ENCODE measurements around the gene ARID5B.

The ARID5B gene

GRCh38 chr10:62008196-62008595 is 106.7 kb downstream of the ARID5B start:
- DNase-seq (ENCODE audit: insufficient read length, low spot score) (no peak), FAIRE-seq (no peak)

DNA sequence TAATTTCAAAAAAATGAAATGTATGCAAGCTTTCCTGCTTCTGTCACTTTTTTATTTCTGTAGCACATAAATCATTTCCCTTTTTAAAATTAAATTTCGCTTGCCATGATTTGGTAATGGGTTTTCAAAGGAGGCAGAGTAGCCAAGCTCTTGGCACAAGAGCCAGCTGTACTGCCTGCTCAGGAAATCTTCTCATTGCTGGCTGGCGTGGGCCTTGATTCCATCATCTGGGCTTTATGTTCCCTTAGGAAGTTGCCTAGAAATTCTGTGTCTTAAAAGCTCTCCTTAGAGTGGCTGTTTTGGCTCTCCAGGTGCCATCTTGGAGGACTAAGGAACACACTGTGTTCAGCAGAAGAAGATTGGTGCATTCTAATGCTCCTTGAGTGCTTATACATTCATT is 107.4 kb downstream of the ARID5B start:
- DNase-seq (ENCODE audit: insufficient read length, low spot score) = no peak
- FAIRE-seq = no peak

DNA sequence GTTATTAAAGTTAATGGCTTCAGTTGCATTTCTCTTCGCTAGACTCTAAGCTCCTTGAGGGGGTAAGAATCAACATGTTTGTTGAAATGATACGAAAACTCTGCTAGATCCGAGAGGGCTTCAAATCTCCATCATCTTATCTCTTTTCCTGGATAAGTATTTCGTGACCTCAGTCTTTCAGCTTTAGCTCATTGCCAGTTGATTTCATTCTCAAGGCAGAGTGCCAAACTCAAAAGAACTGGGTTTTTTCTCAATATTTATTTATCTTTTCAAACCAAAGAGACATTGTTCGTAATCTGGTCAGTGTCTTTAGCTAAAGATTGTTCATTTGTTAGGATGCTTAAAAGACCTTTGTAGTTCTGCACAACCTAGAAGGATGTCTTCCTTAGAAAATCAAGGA is 108.9 kb downstream of the ARID5B start:
- DNase-seq (ENCODE audit: insufficient read length, low spot score) (no peak), FAIRE-seq (no peak)

GRCh38 chr10:62011558-62011957 is 110.1 kb downstream of the ARID5B start:
- no peak for DNase-seq (ENCODE audit: insufficient read length, low spot score)
- FAIRE-seq = no peak

DNA sequence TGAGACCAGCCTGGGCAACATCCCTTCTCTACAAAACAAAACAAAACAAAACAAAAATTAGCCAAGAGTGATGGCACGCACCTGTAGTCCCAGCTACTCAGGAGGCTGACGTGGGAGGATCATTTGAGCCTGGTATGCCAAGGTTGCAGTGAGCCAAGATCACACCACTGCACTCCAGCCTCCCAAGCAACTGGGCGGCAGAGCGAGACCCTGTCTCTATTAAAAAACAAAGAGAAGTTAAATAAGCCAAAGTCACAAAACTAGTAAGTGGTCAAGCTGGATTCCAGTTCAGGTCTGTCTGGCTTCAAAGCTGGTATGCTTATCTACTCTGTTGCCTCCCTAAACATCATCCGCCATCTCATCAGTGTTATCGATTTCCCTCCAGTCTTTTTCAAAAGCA is 110.8 kb downstream of the ARID5B start:
- FAIRE-seq = no peak
- no peak for DNase-seq (ENCODE audit: insufficient read length, low spot score)

DNA sequence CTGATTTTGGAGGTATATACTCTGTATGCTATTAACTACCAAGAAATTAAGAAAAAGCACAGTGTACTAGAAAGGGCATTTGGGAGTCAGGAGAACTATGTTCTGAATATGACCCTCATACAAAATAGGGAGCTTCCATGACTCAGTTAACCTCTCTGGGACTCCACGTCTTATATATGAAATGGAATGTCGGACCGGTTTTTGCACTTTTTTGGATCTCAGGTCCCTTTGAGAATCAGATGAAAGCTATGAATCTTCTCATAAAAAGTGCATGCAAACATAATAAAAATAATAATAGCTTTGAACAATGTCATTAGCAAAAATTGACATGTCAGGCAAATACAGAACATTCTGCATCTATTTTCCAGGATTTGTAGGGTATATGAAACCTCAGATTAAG is 113.0 kb downstream of the ARID5B start:
- no peak for FAIRE-seq

GRCh38 chr10:62015994-62016393 is 114.5 kb downstream of the ARID5B start:
- FAIRE-seq = no peak
- no peak for DNase-seq (ENCODE audit: insufficient read length, low spot score)

More for the DNA sequence above, 113.0 kb downstream of the ARID5B start:
- no peak for DNase-seq (ENCODE audit: insufficient read length, low spot score)

GRCh38 chr10:62016623-62017490 is 115.4 kb downstream of the ARID5B start:
- FAIRE-seq = no peak
- no peak for DNase-seq (ENCODE audit: insufficient read length, low spot score)

- DNase-seq (ENCODE audit: insufficient read length, low spot score) (no peak), FAIRE-seq (no peak)
Observed at GRCh38 chr10:62017491-62017870, 116.0 kb downstream of the ARID5B start.

DNA sequence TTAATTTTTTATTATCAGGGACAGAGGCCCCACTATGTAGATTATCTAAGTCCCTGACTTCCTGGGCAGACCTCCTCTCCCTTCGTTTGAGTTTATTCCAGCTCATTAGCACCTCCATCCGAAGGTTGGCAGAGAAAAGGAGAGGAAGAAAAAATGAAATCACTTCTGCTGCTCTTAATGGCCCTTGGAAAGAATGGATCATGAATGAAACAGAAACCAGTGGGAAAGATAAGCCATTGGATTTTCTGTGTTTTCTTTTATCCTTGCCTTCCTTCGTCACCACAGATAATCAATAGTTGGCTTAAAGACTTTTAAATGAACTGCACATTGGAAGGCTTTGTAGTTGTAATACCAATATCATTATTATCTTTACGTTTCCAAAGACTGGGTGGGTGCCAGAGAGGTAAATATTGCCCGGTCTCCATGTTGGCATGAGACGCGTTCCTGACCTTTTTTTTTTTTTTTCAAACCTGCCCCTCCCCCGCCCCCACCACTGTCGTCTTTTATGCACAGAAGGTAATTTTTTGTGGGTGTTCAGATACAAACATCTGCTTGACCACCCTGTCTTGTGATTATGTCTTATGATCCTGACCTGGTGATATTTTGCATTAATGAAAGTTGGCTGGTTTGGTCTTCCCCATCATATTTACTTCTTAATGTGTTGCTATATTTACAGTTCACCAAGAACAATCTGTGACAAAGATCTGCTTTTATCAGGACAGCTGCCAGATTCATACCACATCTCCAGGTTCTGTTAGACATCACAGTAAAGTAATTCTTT is 116.8 kb downstream of the ARID5B start:
- DNase-seq (ENCODE audit: insufficient read length, low spot score) (no peak), FAIRE-seq (no peak)

GRCh38 chr10:62019013-62019684 is 117.7 kb downstream of the ARID5B start:
- DNase-seq (ENCODE audit: insufficient read length, low spot score) = no peak
- FAIRE-seq = no peak

GRCh38 chr10:62019685-62020359 is 118.3 kb downstream of the ARID5B start:
- FAIRE-seq (no peak), DNase-seq (ENCODE audit: insufficient read length, low spot score) (no peak)

- no peak for FAIRE-seq
- DNase-seq (ENCODE audit: insufficient read length, low spot score) = no peak
Observed at GRCh38 chr10:62021128-62021665, 119.7 kb downstream of the ARID5B start.

GRCh38 chr10:62021978-62022802 is 120.7 kb downstream of the ARID5B start:
- FAIRE-seq (no peak), DNase-seq (ENCODE audit: insufficient read length, low spot score) (no peak)

DNA sequence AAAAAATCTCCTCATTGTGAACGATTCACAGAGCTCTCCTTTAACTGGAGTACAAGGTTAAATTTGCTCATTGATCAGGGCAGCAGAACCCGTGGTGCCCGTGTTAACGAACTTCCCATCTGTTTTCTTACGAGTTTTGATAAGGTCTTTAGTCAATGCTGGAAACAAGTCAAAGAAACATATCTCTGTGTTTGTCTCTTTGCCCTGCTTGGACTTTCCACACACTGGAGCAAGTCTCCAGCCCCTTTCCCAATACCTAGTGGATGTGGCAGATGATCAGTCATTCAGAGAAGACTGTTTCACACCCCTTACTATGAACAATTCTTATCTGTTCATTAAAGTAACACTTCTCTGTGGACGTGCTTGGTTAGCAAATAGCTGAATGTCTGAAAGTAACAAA is 121.3 kb downstream of the ARID5B start:
- no peak for DNase-seq (ENCODE audit: insufficient read length, low spot score)
- FAIRE-seq = no peak

GRCh38 chr10:62023329-62023728 is 121.8 kb downstream of the ARID5B start:
- no peak for FAIRE-seq
- DNase-seq (ENCODE audit: insufficient read length, low spot score) = no peak

DNA sequence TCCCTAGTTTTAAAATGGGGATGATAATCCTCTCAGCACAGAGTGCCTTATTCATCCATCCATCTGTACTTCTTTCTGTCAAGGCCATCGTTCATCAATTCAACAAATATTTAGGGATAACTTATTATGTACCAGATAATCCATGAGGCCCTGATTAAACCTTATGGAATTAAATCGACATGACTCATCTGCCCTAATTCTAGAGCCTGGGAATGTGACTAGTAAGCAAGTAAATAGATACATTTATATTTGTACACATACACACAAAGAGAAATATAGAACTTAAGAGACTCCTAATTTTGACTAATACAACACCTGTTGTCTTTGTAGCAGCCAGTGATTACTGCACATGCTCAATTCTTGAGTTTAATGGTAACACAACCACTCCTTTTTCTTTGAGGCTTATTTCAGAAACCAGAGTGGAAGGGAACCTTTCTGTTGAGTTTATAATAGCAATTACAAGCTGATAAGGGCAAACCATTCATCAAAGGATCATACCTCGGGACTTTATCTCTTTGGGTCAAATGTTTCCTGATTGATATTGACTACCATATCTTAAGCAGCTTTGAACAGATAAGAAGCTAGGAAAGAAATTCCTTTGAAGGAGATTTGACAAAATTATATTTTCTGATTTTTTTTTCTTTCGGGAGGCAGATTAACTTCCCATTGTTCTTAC is 122.7 kb downstream of the ARID5B start:
- FAIRE-seq (no peak), DNase-seq (ENCODE audit: insufficient read length, low spot score) (no peak)

DNA sequence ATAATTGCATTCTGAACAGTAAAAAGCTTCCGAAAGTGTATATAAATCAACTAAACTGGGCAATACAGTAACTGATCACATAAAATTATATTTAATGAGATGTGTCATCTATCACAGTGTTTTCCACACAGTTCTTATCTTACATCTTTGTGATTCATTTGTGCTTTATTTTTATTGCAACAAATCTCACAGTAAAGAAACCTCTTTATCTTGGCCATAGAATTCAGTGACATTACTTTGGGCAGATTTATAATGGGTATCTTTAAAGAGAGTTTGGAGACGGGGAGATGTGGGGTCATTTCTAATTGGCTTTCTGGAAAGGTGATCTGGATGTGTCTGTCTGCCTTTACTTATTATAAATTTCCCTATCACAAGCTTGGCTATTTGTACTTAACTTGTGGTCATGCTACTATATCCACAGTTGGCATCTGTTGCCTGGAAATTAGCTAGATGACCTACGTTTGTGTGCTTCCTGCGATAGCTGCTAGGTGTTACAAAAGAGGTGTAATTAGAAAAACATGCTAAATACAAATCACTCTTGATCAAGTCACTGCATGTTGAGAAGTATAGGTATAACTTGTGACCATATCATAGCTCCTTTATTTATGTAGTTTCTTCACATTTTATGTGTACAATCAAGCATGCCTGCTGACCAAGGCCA is 123.8 kb downstream of the ARID5B start:
- DNase-seq (ENCODE audit: insufficient read length, low spot score) (no peak), FAIRE-seq (no peak)

Measured in HTR-8/SVneo (cell line).